HFFc6 (cell line): Measurements from ENCODE around the gene RPL15. TPM values are rescaled to one million over a fixed set of nuclear protein-coding genes. Genes with fewer than 3 reads are reported as not detected.

Source experiments
- DNase-seq: peaks from one replicate; pipeline ENCODE4 v3.0.0-alpha.2; 2018
- H3K27ac Mint-ChIP-seq: 2 replicates; pipeline ENCODE4 v1.8.0; 2020; ENCODE audit warnings: mild to moderate bottlenecking, mixed read lengths
- H3K27me3 Mint-ChIP-seq: 2 replicates; pipeline ENCODE4 v1.8.0; 2021; ENCODE audit warnings: mild to moderate bottlenecking, moderate library complexity, mixed read lengths; ENCODE audit not compliant: insufficient read depth
- H3K36me3 Mint-ChIP-seq: 2 replicates; pipeline ENCODE4 v1.8.0; 2021; ENCODE audit warnings: low read depth, mixed read lengths
- H3K4me1 Mint-ChIP-seq: 2 replicates; pipeline ENCODE4 v1.8.0; 2020; ENCODE audit warnings: low read depth, mixed read lengths
- H3K4me3 Mint-ChIP-seq: 2 replicates; pipeline ENCODE4 v1.8.0; 2020; ENCODE audit warnings: mild to moderate bottlenecking, moderate library complexity, mixed read lengths
- H3K9me3 Mint-ChIP-seq: 2 replicates; pipeline ENCODE4 v1.8.0; 2020; ENCODE audit warnings: mild to moderate bottlenecking, mixed read lengths
- total RNA-seq, 6 experiments: library from RNA; stranded (reverse); fragmentation: NEBNext Ultra II Directional; extraction: Animal tissue kit (Norgen Biotek cat#: 25700); gene quantifications; 2 replicates in 1 of 6; 3 replicates in 5 of 6; pipeline ENCODE4 v1.2.3, GENCODE V29; 2021
- TF ChIP-seq, protein P1 (sequence below): fragments of 200-600 bp; sonication (generic); IDR thresholded peaks from 2 replicates; pipeline ENCODE4 v1.5.0; 2021; ENCODE audit warnings: antibody characterized with exemption, mild to moderate bottlenecking

Gene RPL15
- total RNA-seq, 6 experiments from 2014 or later = 1,680 to 2,112 (median 1,953) TPM

GRCh38 chr3:23949784-23950183 is 32.9 kb downstream of the RPL15 start:
- no peaks in the 10 kb centered on the region for H3K9me3 Mint-ChIP-seq
- no peak overlapping the region; the same call in 1 of the 2 replicates for H3K4me3 Mint-ChIP-seq
- H3K27ac Mint-ChIP-seq = peak overlapping the region; percentile 63
- TF ChIP-seq, protein P1, sequence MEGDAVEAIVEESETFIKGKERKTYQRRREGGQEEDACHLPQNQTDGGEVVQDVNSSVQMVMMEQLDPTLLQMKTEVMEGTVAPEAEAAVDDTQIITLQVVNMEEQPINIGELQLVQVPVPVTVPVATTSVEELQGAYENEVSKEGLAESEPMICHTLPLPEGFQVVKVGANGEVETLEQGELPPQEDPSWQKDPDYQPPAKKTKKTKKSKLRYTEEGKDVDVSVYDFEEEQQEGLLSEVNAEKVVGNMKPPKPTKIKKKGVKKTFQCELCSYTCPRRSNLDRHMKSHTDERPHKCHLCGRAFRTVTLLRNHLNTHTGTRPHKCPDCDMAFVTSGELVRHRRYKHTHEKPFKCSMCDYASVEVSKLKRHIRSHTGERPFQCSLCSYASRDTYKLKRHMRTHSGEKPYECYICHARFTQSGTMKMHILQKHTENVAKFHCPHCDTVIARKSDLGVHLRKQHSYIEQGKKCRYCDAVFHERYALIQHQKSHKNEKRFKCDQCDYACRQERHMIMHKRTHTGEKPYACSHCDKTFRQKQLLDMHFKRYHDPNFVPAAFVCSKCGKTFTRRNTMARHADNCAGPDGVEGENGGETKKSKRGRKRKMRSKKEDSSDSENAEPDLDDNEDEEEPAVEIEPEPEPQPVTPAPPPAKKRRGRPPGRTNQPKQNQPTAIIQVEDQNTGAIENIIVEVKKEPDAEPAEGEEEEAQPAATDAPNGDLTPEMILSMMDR = no peak
- no peak for DNase-seq
- H3K36me3 Mint-ChIP-seq = peaks cover 21% of the 10 kb centered on the region
- peaks cover 63% of the 10 kb centered on the region for H3K4me1 Mint-ChIP-seq
- peaks cover 4% of the 10 kb centered on the region; the same call in 1 of the 2 replicates for H3K27me3 Mint-ChIP-seq

GRCh38 chr3:23950293-23950692 is 33.4 kb downstream of the RPL15 start:
- no peak for DNase-seq
- peaks cover 23% of the 10 kb centered on the region for H3K36me3 Mint-ChIP-seq
- H3K27ac Mint-ChIP-seq = no peak overlapping the region
- no peak overlapping the region; the same call in 1 of the 2 replicates for H3K4me3 Mint-ChIP-seq
- H3K9me3 Mint-ChIP-seq = no peaks in the 10 kb centered on the region
- H3K27me3 Mint-ChIP-seq = peaks cover 4% of the 10 kb centered on the region; the same call in 1 of the 2 replicates
- TF ChIP-seq, protein P1 = no peak
- H3K4me1 Mint-ChIP-seq = peaks cover 63% of the 10 kb centered on the region

GRCh38 chr3:23952646-23953045 is 35.7 kb downstream of the RPL15 start:
- no peak overlapping the region for H3K27ac Mint-ChIP-seq

GRCh38 chr3:23953523-23953922 is 36.6 kb downstream of the RPL15 start:
- H3K4me1 Mint-ChIP-seq = peaks cover 54% of the 10 kb centered on the region
- no peak overlapping the region for H3K4me3 Mint-ChIP-seq
- no peak overlapping the region; the same call in 1 of the 2 replicates for H3K27ac Mint-ChIP-seq
- TF ChIP-seq, protein P1 = no peak
- peaks cover 3% of the 10 kb centered on the region; the same call in 1 of the 2 replicates for H3K27me3 Mint-ChIP-seq
- no peaks in the 10 kb centered on the region for H3K9me3 Mint-ChIP-seq
- no peak for DNase-seq
- peaks cover 33% of the 10 kb centered on the region for H3K36me3 Mint-ChIP-seq

More at GRCh38 chr3:23952646-23953045, 35.7 kb downstream of the RPL15 start:
- Mint-ChIP-seq H3K4me1 (peaks cover 55% of the 10 kb centered on the region), H3K36me3 (peaks cover 36% of the 10 kb centered on the region), H3K4me3 (no peak overlapping the region), H3K9me3 (no peaks in the 10 kb centered on the region), H3K27me3 (peaks cover 3% of the 10 kb centered on the region; the same call in 1 of the 2 replicates)
- TF ChIP-seq, protein P1 = no peak
- DNase-seq = no peak

DNA sequence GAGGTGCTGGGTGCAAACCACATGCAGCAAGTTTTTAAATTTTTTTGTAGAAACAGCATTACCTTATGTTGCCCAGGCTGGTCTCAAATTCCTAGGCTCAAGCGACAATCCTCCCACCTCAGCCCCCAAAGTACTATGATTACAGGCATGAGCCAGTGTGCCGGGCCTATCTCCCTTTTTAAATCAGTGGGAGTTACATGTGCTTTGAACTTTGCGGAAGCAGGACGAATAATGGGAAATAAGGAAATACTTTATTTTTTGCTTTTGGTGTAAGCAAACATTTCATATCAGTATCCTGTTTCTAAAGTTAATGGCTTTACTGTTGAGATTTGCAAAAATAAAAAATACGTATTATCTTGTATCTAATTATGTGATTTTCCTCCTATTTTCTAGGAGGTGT is 37.2 kb downstream of the RPL15 start:
- DNase-seq = no peak
- no peak overlapping the region for H3K27ac Mint-ChIP-seq
- H3K4me1 Mint-ChIP-seq = peaks cover 55% of the 10 kb centered on the region
- no peaks in the 10 kb centered on the region for H3K9me3 Mint-ChIP-seq
- TF ChIP-seq, protein P1 = no peak
- H3K4me3 Mint-ChIP-seq = no peak overlapping the region
- H3K36me3 Mint-ChIP-seq = peaks cover 33% of the 10 kb centered on the region
- H3K27me3 Mint-ChIP-seq = peaks cover 3% of the 10 kb centered on the region; the same call in 1 of the 2 replicates
